Activated CD8-positive, alpha-beta T cell treated with anti-CD3 and anti-CD28 coated beads for 36 hours (primary cell): ENCODE results near the gene KANSL3. TPM values are rescaled to one million over a fixed set of nuclear protein-coding genes. Genes with fewer than 3 reads are reported as not detected.
"Not testable (repeated sequence)": the region's sequence is repeated elsewhere in the genome, so short reads cannot be mapped to it uniquely, and the experiment has no call there.

Experiments used
- ATAC-seq: fragments of 200-7000 bp; cut with Tn5 transposase; one replicate; pipeline ENCODE4 v1.10.0; 2021; ENCODE audit warnings: mild to moderate bottlenecking, moderate library complexity
- CTCF ChIA-PET: fragments of 350-600 bp; sonication (Branson Sonifier 250); formaldehyde crosslinking; loops from one replicate; lab custom pipeline; 2021; ENCODE audit warnings: antibody characterized with exemption; lab: Charles Lee
- POLR2A ChIA-PET: fragments of 350-600 bp; sonication (Branson Sonifier 250); formaldehyde crosslinking; loops from one replicate; lab custom pipeline; 2021; ENCODE audit warnings: antibody characterized with exemption; lab: Charles Lee
- DNase-seq: peaks from one replicate; pipeline ENCODE4 v3.0.0-alpha.2; 2020
- H3K27ac Mint-ChIP-seq: one replicate; pipeline ENCODE4 v1.8.0; 2021; ENCODE audit warnings: mild to moderate bottlenecking, mixed read lengths
- H3K27me3 Mint-ChIP-seq: one replicate; pipeline ENCODE4 v1.8.0; 2021; ENCODE audit warnings: mixed read lengths
- H3K36me3 Mint-ChIP-seq: one replicate; pipeline ENCODE4 v1.8.0; 2021; ENCODE audit warnings: low read depth, mixed read lengths
- H3K4me1 Mint-ChIP-seq: one replicate; pipeline ENCODE4 v1.8.0; 2021; ENCODE audit warnings: low read depth, mixed read lengths
- H3K4me3 Mint-ChIP-seq: one replicate; pipeline ENCODE4 v1.8.0; 2021; ENCODE audit warnings: mild to moderate bottlenecking, moderate library complexity, mixed read lengths
- H3K9me3 Mint-ChIP-seq: one replicate; pipeline ENCODE4 v1.8.0; 2021; ENCODE audit warnings: mixed read lengths
- intact Hi-C: fragments of 100-400 bp; cut with micrococcal nuclease; formaldehyde crosslinking; loops from one replicate; pipeline ENCODE4 v1.10.0; 2022
- total RNA-seq, 2 experiments: library from RNA; stranded (reverse); gene quantifications; one replicate each; pipeline ENCODE4 v1.2.3, GENCODE V29; 2021
- TF ChIP-seq, protein P1 (sequence below): fragments of 200-600 bp; IDR thresholded peaks from one replicate; pipeline ENCODE4 v1.8.0; 2022; ENCODE audit warnings: antibody characterized with exemption, mild to moderate bottlenecking

Gene KANSL3
- total RNA-seq, 2 experiments from 2014 or later, result 37.8 to 39.8 TPM

DNA sequence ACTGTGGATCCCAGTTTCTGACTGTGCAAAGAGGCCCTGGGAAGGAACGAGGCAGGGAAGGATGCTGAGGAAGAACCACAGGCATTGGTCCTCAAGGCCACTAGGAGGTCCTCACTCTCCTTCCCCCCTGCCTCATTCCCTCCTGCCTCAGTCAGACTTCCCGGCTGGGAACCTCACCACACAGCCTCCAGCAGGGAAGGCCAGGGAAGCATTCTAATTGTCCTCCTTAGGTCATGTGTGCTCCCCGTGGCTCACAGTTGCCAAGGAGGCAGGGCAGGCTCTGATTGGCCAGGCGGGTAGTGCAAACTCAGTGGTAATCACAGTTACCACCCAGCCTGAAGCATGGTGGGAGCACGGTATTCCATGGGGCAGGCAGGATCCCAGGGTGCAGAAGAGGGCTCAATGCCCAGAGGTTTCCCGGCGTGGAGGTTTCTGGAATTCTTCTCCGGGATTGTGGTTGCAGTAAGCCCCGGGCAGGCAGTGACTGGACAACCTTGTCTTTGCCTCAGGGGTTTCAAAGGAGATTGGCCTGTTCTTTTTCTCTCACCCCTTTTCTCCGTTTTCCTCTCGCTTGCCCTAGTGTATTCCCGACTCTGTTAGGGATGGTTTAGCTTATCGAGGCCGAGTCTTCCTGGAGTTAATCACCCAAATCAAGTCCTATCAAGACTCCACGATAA, 31.6 kb upstream of the KANSL3 start:
- CTCF ChIA-PET, result interaction anchor here (0.6 kb wide), 1 partner anchor 12 kb away, joined by 4 read pairs; no protein-coding TSS in a partner anchor
- Mint-ChIP-seq H3K27me3 (no peaks in the 10 kb centered on the region), H3K4me3 (no peak overlapping the region), H3K4me1 (no peaks in the 10 kb centered on the region), H3K36me3 (no peaks in the 10 kb centered on the region), H3K9me3 (no peaks in the 10 kb centered on the region), H3K27ac (no peak overlapping the region)
- no peak for ATAC-seq
- intact Hi-C loops, result no loop called here
- DNase-seq, result no peak
- TF ChIP-seq, protein P1, sequence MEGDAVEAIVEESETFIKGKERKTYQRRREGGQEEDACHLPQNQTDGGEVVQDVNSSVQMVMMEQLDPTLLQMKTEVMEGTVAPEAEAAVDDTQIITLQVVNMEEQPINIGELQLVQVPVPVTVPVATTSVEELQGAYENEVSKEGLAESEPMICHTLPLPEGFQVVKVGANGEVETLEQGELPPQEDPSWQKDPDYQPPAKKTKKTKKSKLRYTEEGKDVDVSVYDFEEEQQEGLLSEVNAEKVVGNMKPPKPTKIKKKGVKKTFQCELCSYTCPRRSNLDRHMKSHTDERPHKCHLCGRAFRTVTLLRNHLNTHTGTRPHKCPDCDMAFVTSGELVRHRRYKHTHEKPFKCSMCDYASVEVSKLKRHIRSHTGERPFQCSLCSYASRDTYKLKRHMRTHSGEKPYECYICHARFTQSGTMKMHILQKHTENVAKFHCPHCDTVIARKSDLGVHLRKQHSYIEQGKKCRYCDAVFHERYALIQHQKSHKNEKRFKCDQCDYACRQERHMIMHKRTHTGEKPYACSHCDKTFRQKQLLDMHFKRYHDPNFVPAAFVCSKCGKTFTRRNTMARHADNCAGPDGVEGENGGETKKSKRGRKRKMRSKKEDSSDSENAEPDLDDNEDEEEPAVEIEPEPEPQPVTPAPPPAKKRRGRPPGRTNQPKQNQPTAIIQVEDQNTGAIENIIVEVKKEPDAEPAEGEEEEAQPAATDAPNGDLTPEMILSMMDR, result no peak
- POLR2A ChIA-PET, result no interaction called here

DNA sequence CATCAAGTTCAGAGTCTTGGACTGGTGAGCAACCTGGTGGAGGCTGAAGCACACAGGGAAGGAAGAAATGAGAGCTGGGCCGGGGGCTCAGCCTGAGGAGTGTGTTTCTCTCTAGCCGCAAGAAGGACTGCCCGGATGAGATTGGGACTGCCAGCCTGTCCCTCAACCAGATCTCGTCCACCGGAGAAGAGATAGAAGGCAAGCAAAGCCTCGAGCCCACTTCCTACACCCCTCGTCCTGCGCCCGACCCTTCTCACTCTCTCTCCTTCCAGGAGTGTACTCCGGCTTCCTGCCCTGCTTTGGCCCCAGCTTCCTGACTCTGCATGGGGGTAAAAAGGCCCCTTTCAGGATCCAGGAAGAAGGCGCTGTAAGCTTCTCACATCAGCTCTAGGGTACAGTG, 30.7 kb upstream of the KANSL3 start:
- H3K27me3 Mint-ChIP-seq, result no peaks in the 10 kb centered on the region
- H3K27ac Mint-ChIP-seq, result no peak overlapping the region
- TF ChIP-seq, protein P1, result no peak
- no peaks in the 10 kb centered on the region for H3K36me3 Mint-ChIP-seq
- intact Hi-C loops, result no loop called here
- ChIA-PET CTCF (no interaction called here), POLR2A (no interaction called here)
- DNase-seq, result no peak
- no peaks in the 10 kb centered on the region for H3K4me1 Mint-ChIP-seq
- ATAC-seq, result no peak
- H3K4me3 Mint-ChIP-seq, result no peak overlapping the region
- peaks cover 1% of the 10 kb centered on the region for H3K9me3 Mint-ChIP-seq

DNA sequence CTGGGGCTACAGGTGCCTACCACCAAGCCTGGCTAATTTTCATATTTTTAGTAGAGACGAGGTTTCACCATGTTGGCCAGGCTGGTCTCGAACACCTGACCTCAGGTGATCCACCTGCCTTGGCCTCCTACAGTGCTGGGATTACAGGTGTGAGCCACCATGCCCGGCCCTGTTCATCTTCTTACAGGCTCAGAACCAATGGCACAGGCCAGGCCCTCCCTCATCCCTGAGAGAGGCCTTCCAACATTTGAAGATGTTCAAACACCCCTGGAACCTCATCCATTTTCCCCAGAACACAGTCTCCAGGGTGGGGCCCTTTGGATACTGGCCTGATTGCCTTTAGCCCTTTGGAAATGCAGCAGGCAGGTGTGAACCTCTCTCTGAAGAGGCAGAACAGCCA, 27.6 kb upstream of the KANSL3 start:
- POLR2A ChIA-PET, DNase-seq, H3K9me3 Mint-ChIP-seq, H3K4me3 Mint-ChIP-seq, ATAC-seq, CTCF ChIA-PET, H3K27ac Mint-ChIP-seq, H3K4me1 Mint-ChIP-seq, H3K36me3 Mint-ChIP-seq, H3K27me3 Mint-ChIP-seq, intact Hi-C loops: not testable (repeated sequence)

DNA sequence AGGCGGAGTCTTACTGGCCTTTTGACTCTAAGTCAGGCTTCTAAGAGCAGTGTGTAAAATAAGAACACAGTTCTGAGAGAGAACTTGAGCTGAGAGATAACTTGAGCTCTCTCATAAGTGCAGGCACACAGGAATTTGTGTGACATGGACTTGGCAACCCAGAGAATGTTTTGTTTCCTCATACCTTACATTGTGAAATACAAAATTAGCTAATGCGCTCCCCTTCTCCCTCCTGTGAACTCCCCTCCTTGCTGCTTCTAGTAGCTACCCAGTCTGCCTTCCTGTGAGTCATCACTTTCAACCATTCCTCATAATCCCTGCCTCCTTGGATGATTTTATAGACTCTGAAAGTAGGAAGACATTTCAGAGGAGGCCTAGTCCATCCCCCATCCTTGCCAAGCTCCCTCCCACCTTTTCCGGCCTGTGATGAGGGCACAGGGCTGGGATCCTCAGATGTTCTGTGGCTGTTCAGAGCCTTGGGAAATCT, 27.0 kb upstream of the KANSL3 start:
- CTCF ChIA-PET, result no interaction called here
- ATAC-seq, result no peak
- no peak overlapping the region for H3K27ac Mint-ChIP-seq
- POLR2A ChIA-PET, result no interaction called here
- DNase-seq, result no peak
- TF ChIP-seq, protein P1, result no peak
- H3K4me3 Mint-ChIP-seq, result no peak overlapping the region
- H3K27me3 Mint-ChIP-seq, result no peaks in the 10 kb centered on the region
- H3K9me3 Mint-ChIP-seq, result peaks cover 1% of the 10 kb centered on the region
- no peaks in the 10 kb centered on the region for H3K36me3 Mint-ChIP-seq
- intact Hi-C loops, result no loop called here
- H3K4me1 Mint-ChIP-seq, result no peaks in the 10 kb centered on the region

DNA sequence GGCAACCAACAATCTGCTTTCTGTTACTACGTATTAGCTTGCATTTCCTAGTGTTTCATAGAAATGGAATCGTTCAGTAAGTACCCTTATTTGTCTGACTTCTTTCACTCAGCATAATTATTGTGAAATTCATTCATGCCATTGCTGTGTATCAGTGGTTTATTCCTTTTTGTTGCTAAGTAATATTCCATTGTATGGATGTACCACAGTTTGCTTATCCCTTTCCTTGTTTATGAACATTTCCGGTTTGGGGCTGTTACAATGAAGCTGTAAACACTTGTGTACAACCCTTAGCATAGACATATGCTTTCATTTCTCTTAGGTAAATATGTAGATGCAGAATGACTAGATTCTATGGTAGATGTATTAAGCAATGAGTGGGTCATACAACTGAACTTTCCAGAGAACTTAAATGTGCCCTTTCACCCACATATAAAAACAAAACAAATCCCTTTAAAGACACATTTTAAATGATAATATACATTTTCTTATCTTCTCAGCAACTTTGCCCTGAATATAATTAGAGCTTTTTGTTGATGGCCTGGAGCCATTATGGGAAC, 26.3 kb upstream of the KANSL3 start:
- ATAC-seq (no peak), DNase-seq (no peak)
- H3K27ac Mint-ChIP-seq, result no peak overlapping the region
- intact Hi-C loops, result no loop called here
- POLR2A ChIA-PET, result no interaction called here
- H3K27me3 Mint-ChIP-seq, result no peaks in the 10 kb centered on the region
- no peaks in the 10 kb centered on the region for H3K36me3 Mint-ChIP-seq
- H3K4me1 Mint-ChIP-seq, result no peaks in the 10 kb centered on the region
- H3K4me3 Mint-ChIP-seq, result no peak overlapping the region
- CTCF ChIA-PET, result no interaction called here
- H3K9me3 Mint-ChIP-seq, result peaks cover 1% of the 10 kb centered on the region
- TF ChIP-seq, protein P1, result no peak
